ENCODE results near the gene PLEK.

Gene PLEK, protein sequence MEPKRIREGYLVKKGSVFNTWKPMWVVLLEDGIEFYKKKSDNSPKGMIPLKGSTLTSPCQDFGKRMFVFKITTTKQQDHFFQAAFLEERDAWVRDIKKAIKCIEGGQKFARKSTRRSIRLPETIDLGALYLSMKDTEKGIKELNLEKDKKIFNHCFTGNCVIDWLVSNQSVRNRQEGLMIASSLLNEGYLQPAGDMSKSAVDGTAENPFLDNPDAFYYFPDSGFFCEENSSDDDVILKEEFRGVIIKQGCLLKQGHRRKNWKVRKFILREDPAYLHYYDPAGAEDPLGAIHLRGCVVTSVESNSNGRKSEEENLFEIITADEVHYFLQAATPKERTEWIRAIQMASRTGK

DNA sequence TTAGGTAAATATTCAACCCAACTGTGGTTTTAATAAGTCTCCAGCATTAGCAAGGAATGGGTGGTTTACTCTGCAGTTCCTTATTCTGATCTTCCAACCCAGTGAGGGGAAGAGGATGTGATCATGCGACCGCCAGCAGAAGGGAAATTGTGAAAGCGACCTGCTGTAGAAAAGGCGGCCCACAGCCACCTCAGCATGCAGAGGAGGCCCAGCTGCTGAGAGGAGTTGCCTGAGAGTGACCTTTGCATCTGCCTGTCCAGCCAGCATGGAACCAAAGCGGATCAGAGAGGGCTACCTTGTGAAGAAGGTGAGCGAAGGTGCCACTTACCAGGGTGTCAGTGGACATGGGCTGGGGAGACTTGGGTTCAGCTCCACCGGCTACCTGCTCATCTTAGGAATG is at the start of gene PLEK:
Gene PLEK, plus strand, starts transcription at position 196 of the 400 bp plus-strand sequence. Its CDS starts 70 bp downstream, at position 266.
- Mint-ChIP-seq H3K27ac (no peak within 1 kb of the TSS), H3K4me3 (peak within 1 kb of the TSS; percentile 19), H3K36me3 (no peaks in the 10 kb centered on the region), H3K9me3 (no peaks in the 10 kb centered on the region), H3K27me3 (peaks cover 30% of the 10 kb centered on the region), H3K4me1 (peaks cover 9% of the 10 kb centered on the region)
- CTCF ChIA-PET, result no interaction called here
- no peak for DNase-seq

DNA sequence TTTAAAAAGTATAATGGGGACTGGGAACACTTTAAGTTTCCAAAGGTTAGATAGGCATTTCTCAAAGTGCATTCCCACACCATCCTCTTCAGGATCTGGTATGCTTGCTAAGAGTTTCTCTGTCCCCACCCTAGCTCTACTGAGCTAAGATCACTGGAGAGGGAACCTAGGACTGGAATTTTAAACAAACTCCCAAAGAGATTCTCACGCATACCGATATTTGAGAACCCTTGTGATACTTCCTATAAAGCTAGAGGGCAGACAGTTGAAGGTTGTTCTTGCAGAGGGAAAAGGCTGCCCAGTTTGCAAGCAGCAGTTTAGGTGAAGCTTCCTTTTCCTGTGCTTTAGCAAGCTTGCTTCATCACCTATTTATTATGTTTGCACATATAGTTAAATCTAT is 49.0 kb upstream of the PLEK start:
- H3K9me3 Mint-ChIP-seq, result no peaks in the 10 kb centered on the region
- H3K27ac Mint-ChIP-seq, result no peak overlapping the region
- no peak overlapping the region for H3K4me3 Mint-ChIP-seq
- DNase-seq, result no peak
- peaks cover 5% of the 10 kb centered on the region for H3K4me1 Mint-ChIP-seq
- H3K36me3 Mint-ChIP-seq, result no peaks in the 10 kb centered on the region
- peaks cover 53% of the 10 kb centered on the region for H3K27me3 Mint-ChIP-seq
- CTCF ChIA-PET, result interaction anchor here (0.7 to 1.0 kb wide), 2 partner anchors 125 to 150 kb away, joined by 3 read pairs; no protein-coding TSS in a partner anchor

DNA sequence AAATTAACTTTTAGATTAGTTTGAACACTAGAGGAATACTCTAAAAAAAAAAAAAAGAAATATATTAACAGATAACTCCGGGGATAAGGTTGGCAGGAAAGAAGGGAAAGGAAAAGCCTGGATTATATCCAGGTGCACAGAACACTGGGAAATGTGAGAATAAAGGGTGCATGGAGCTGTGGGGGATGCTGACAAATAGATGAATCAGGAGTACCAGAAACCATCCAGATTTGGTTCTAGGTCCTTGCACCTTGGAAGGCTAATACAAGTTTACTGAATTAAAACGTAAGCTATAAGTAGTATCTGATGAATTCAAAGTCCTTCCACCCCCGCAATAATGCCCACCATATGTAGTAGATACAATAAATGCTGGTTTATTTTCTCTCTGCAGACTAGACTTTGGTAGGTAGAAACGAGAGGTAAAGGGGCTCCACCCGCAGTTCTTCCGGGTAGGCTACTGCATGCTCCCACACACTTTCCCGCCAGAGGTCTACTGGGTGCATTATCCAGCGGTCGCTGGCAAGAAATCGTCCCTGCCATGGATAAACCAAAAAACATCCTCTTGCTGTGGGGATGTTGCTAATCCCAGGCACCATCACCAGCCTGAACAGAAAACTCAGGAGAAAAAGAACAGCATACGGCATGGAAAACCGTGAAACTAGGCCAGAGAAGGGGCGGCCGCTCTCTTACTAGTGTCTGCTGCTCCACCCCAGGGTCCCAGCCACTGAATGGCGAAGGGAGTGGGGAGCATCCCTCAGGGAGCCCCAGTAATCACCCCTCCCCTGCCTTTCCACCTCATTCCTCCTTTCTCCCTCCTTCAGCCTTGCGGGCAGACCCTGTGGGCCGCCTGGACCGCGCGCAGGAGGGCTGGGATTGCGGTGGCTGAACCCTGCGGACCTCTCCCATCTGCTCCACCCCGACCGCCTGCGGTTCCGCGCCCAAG is 46.8 kb upstream of the PLEK start:
- no peaks in the 10 kb centered on the region for H3K36me3 Mint-ChIP-seq
- H3K27ac Mint-ChIP-seq, result peak overlapping the region; percentile 42
- peaks cover 48% of the 10 kb centered on the region for H3K27me3 Mint-ChIP-seq
- no peak for DNase-seq
- no peaks in the 10 kb centered on the region for H3K9me3 Mint-ChIP-seq
- peaks cover 5% of the 10 kb centered on the region for H3K4me1 Mint-ChIP-seq
- CTCF ChIA-PET, result no interaction called here
- no peak overlapping the region for H3K4me3 Mint-ChIP-seq

DNA sequence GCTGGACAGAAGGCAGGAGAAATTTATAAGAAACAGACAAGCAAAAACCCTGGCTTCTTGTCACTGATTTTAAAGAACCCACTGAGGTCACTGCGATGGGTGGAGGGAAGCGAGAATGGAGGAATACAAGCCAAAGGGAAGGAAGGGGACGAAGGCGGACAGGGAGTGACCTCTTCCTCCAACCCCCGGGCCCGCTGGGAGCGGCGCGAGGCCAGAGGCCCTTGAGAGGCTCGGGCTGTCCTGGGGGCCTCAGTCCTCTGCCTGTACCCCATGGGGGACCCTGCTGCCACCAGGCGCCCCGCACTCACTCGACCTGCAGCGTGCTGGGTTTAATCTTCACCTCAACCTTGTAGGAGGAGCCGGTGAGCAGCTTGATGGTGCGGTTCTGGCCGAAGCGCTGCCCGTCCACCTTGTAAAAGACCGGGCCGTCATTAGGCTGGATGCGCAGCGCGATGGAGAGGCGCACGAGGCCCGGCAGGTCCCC is 46.1 kb upstream of the PLEK start:
- Mint-ChIP-seq H3K27me3 (peaks cover 48% of the 10 kb centered on the region), H3K36me3 (no peaks in the 10 kb centered on the region), H3K4me1 (peaks cover 5% of the 10 kb centered on the region), H3K27ac (peak overlapping the region; percentile 42), H3K9me3 (no peaks in the 10 kb centered on the region), H3K4me3 (peak overlapping the region; percentile 35)
- DNase-seq, result no peak
- CTCF ChIA-PET, result no interaction called here

DNA sequence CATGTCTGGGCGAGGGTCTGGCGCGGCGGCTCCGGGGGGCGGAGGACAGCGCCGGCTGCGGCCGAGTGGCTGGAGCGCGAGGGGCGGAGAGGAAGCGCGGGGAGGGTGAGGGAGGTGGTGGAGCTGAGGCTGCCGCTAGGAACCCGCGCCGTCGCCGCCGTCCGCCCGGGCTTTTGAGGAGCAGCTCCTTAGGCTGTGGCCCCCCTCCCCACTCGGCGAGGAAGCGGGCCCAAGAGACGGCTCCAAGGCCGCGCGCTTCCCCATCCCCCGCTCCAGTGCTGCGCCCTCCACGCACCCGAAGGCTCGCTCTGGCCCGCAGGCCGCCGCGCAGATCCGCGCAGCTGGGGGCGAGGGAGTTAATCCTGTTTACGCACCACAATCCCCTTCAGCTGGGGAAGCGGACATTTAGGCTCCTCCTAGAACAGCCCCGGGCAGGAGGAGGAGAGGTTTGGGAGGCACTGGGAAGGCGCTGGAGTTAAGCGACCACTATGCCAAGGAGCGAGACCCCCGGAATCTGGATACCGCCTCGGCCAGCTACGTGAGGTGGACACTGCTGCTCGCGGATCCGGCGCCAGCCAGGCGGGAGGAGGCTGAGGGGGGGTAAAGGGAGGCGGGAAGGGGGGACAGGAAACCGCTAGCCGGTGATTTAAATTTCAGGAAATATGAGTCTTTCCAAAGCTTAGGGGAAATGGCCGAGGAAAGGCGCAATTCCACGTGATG is 45.5 kb upstream of the PLEK start, which contains the start of gene CNRIP1:
Gene CNRIP1, minus strand, starts transcription at position 552 of the 720 bp plus-strand sequence. Its CDS starts 549 bp downstream, at position 3.
- H3K27me3 Mint-ChIP-seq, result peaks cover 51% of the 10 kb centered on the region

DNA sequence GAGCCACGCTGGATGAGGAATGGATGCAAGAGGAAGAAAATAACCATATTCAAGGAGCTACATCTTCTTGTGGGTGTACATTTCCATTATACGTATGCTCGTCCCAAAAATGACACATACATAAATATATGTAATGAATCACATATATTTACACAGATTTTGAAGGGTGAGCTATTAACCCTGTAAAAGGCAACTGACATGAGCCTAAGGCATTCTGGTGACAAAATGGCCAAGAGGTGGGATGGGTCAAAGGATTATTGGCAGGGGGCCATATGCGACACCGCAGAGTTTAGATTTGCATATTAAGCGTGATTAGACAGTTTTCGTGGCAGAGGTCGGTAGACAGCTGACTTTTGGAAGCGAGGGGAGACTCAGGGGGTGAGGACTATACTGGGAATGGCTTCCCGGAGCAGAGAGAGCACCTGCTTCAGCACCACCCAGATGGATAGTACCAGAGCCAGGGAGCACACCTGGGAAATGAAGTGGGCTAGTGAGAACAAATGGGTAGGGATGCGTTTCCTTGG is 44.9 kb upstream of the PLEK start:
- Mint-ChIP-seq H3K27me3 (peaks cover 52% of the 10 kb centered on the region), H3K4me3 (peak overlapping the region; percentile 11), H3K4me1 (peaks cover 5% of the 10 kb centered on the region), H3K9me3 (no peaks in the 10 kb centered on the region), H3K36me3 (no peaks in the 10 kb centered on the region), H3K27ac (no peak overlapping the region)
- DNase-seq, result no peak
- CTCF ChIA-PET, result no interaction called here

More for the DNA sequence above, 45.5 kb upstream of the PLEK start, which contains the start of gene CNRIP1:
- Mint-ChIP-seq H3K4me3 (peak within 1 kb of the TSS; percentile 35), H3K4me1 (peaks cover 5% of the 10 kb centered on the region), H3K9me3 (no peaks in the 10 kb centered on the region), H3K27ac (no peak within 1 kb of the TSS), H3K36me3 (no peaks in the 10 kb centered on the region)
- CTCF ChIA-PET, result no interaction called here
- DNase-seq, result no peak

DNA sequence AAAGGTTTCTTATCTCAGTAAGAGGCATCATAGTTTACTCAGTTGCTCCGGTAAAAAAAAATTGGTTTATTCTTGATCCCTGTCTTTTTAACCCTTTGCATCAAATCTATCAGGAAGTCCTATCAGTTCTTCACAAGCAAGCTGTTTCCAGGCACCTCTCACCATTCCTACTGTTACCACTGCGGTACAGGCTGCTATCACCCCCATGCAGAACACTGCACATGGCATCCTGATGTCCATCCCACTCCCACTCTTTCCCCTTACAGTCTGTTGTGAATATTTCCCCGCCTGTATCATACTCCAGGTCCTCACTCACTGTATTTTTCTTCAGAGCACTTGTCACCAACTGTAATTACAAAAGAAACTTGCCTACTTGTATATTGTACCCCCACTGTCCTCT is 40.0 kb upstream of the PLEK start:
- peaks cover 30% of the 10 kb centered on the region for H3K27me3 Mint-ChIP-seq
- no peaks in the 10 kb centered on the region for H3K4me1 Mint-ChIP-seq
- no peaks in the 10 kb centered on the region for H3K9me3 Mint-ChIP-seq
- H3K4me3 Mint-ChIP-seq, result no peak overlapping the region
- H3K36me3 Mint-ChIP-seq, result no peaks in the 10 kb centered on the region
- H3K27ac Mint-ChIP-seq, result no peak overlapping the region
- DNase-seq, result no peak
- CTCF ChIA-PET, result no interaction called here

DNA sequence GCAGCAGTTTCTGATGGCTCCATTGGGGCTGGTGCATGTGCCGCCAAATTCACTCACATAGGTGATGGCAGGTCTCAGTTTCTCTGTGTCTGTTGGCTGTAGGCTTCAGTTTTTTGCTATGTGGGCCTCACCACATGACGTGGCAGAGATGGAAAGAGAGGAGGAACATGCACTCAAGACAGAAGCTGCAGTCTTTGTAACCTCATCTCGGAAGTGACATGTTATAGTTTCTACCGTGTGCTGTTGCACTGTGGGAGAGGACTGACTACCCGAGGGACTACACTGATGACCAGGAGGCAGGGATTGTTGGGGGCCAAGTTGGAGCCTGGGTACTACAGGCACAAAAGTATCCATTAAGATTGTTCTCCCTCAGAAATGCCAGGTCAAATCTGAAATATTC is 36.2 kb upstream of the PLEK start:
- Mint-ChIP-seq H3K4me1 (no peaks in the 10 kb centered on the region), H3K9me3 (no peaks in the 10 kb centered on the region), H3K36me3 (no peaks in the 10 kb centered on the region), H3K27ac (no peak overlapping the region), H3K4me3 (no peak overlapping the region), H3K27me3 (peaks cover 16% of the 10 kb centered on the region)
- no peak for DNase-seq
- CTCF ChIA-PET, result no interaction called here

DNA sequence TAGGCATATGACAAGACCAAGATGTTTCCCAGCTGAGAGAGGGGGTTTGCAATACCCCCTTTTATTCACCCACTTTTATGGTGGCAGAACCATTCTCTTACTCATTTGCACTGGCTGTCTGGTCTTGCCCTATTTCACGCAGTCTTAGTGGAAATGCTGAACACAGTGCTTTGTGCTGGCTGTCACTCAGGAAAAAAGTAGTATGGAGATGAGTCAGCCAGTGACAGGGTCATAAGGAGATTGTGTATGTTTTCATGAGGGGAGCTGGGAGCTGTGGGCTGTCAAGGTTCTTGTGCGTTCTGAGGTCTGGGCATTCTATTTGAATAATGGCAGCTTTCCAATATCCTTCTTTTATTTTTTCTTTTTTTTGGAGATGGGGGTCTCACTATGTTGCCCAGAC is 34.4 kb upstream of the PLEK start:
- no peaks in the 10 kb centered on the region for H3K36me3 Mint-ChIP-seq
- H3K4me3 Mint-ChIP-seq, result no peak overlapping the region
- no peaks in the 10 kb centered on the region for H3K4me1 Mint-ChIP-seq
- H3K27ac Mint-ChIP-seq, result no peak overlapping the region
- no peaks in the 10 kb centered on the region for H3K9me3 Mint-ChIP-seq
- no peak for DNase-seq
- CTCF ChIA-PET, result no interaction called here
- H3K27me3 Mint-ChIP-seq, result peaks cover 17% of the 10 kb centered on the region

DNA sequence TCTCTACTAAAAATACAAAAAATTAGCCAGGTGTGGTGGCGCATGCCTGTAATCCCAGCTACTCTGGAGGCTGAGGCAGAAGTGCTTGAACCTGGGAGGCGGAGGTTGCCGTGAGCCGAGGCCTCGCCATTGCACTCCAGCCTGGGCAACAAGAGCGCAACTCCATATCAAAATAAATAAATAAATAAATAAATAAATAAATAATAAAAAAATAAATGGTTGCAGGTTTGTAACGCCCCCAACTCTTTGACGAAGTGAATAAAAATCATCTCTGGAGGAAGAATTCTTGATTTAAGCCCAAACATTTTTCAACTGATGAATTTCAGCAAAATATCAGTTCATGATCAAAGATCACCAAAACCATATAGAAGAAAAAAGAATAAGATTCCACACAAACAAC is 32.1 kb upstream of the PLEK start:
- Mint-ChIP-seq H3K27me3 (peaks cover 17% of the 10 kb centered on the region), H3K27ac (no peak overlapping the region), H3K9me3 (no peaks in the 10 kb centered on the region), H3K4me1 (no peaks in the 10 kb centered on the region), H3K4me3 (no peak overlapping the region), H3K36me3 (no peaks in the 10 kb centered on the region)
- DNase-seq, result no peak
- CTCF ChIA-PET, result no interaction called here

DNA sequence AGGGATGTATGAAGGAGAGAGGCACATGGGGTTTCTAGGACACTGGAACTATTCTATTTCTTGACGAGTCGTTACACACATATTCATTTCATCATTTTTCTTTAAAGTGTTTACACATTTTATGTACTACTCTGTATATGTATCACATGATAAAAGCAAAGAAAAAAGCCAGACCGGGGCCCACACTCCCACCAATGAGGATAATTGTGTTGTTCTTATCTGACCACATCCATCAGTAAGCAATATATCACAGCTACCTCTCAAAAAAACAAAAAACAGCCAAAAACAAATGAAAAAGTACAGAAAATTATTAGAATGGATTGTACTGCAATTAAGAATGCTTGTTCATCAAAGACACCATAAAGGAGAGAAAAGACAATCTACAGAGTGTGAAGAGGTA is 31.2 kb upstream of the PLEK start:
- Mint-ChIP-seq H3K27me3 (peaks cover 14% of the 10 kb centered on the region), H3K4me3 (no peak overlapping the region), H3K27ac (no peak overlapping the region), H3K9me3 (no peaks in the 10 kb centered on the region), H3K4me1 (no peaks in the 10 kb centered on the region), H3K36me3 (no peaks in the 10 kb centered on the region)
- CTCF ChIA-PET, result no interaction called here
- no peak for DNase-seq

DNA sequence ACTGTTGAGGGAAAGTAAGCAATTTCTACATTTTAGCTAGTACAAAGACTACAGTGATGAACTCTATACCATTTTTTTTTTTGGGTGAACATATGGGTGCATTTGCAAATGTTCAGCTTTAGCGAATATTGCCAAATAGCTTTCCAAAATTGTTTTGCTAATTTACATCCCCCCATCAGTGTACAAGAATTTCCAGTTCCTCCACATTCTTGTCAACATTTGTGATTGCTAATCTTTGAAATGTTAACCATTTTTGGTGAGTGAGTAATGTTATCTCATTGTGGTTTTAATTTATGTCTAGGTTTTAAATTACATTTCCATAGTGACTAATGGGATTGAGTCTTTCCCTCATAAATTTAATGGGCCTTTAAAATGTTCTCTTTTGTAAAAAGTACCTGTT is 28.9 kb upstream of the PLEK start:
- CTCF ChIA-PET, result no interaction called here
- Mint-ChIP-seq H3K36me3 (no peaks in the 10 kb centered on the region), H3K4me1 (no peaks in the 10 kb centered on the region), H3K4me3 (no peak overlapping the region), H3K27me3 (peaks cover 28% of the 10 kb centered on the region), H3K27ac (no peak overlapping the region), H3K9me3 (no peaks in the 10 kb centered on the region)
- DNase-seq, result no peak

DNA sequence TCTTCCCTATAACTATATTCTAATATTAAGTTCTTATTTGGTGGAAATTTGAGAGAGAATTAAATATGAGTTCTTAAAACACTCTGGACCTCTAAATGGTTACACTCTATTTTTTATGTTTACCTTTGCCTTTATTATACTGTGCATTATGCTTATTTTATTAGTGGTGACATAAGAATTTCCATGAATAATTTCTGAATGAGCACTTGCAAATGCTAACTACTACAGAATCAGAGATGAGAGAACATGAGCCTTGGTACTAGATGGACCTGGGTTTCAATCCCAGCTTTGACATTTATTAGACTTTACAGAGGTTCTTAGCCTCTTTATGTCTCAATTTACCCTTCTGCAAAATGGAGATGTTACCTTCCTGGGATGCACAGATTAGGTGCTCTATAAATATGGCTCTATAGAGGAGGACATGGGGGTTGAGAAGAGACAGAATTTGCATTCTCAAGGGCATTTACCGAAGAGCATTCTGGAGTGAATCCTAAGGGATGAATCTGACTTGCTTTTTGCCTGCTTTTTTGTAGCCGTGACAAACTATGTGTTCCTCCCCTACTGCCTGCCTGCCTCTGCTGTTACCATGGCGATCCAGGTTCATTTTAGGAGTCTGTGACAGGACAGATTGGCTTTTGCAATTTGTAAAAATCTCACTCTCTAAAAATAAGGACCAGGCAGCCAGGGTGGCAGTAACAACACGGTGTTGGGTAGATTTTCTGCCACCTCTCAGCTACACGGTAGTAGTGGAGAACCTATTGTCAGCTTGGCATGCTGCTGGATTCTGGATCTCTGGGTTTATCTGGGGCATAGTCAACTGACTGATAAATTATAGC is 24.6 kb upstream of the PLEK start:
- CTCF ChIA-PET, result no interaction called here
- no peaks in the 10 kb centered on the region for H3K9me3 Mint-ChIP-seq
- no peak for DNase-seq
- peaks cover 35% of the 10 kb centered on the region for H3K27me3 Mint-ChIP-seq
- H3K4me1 Mint-ChIP-seq, result no peaks in the 10 kb centered on the region
- no peak overlapping the region for H3K27ac Mint-ChIP-seq
- no peak overlapping the region for H3K4me3 Mint-ChIP-seq
- H3K36me3 Mint-ChIP-seq, result no peaks in the 10 kb centered on the region
